Measurements from ENCODE around the gene INPP5E.

Gene INPP5E

GRCh38 chr9:136416427-136416826 is 23.2 kb downstream of the INPP5E start:
- no peak overlapping the region for H3K27ac ChIP-seq (ENCODE audit: low read depth, low read length, poor library complexity, severe bottlenecking)
- H3K4me1 ChIP-seq (ENCODE audit: insufficient read depth, low read length, severe bottlenecking), result peaks cover 9% of the 10 kb centered on the region
- peaks cover 90% of the 10 kb centered on the region for H3K36me3 ChIP-seq (ENCODE audit: insufficient read depth, low read length)
- H3K9ac ChIP-seq (ENCODE audit: low read length), result no peak overlapping the region
- no peaks in the 10 kb centered on the region for H3K9me3 ChIP-seq (ENCODE audit: low read length)
- no peaks in the 10 kb centered on the region for H4K20me1 ChIP-seq (ENCODE audit: insufficient read depth, low read length)
- H3K27me3 ChIP-seq (ENCODE audit: insufficient read depth, low read length), result no peaks in the 10 kb centered on the region
- no peak overlapping the region for H3K4me2 ChIP-seq (ENCODE audit: low read length)
- H3K79me2 ChIP-seq (ENCODE audit: insufficient read depth, low read length), result peaks cover 10% of the 10 kb centered on the region
- no peaks in the 10 kb centered on the region for H3K9me2 ChIP-seq (ENCODE audit: low read depth, low read length)
- H3F3A ChIP-seq (ENCODE audit: insufficient read depth, low read length), result no peaks in the 10 kb centered on the region
- H3K4me3 ChIP-seq (ENCODE audit: low read depth, low read length, poor library complexity, severe bottlenecking), result no peak overlapping the region
- no peak for TF ChIP-seq EZH2 (IDR thresholded peaks at IDR 0.05; ENCODE audit: borderline replicate concordance, low read length)
- TF ChIP-seq CTCF (IDR thresholded peaks at IDR 0.05; ENCODE audit: low read length), result no peak
- no peak overlapping the region for H2AFZ ChIP-seq (ENCODE audit: low read length)

- Histone ChIP-seq H4K20me1 (ENCODE audit: insufficient read depth, low read length) (no peaks in the 10 kb centered on the region), H3K9ac (ENCODE audit: low read length) (no peak overlapping the region), H3K9me2 (ENCODE audit: low read depth, low read length) (no peaks in the 10 kb centered on the region), H3K27ac (ENCODE audit: low read depth, low read length, poor library complexity, severe bottlenecking) (no peak overlapping the region), H3K4me2 (ENCODE audit: low read length) (no peak overlapping the region), H3K27me3 (ENCODE audit: insufficient read depth, low read length) (no peaks in the 10 kb centered on the region), H3K79me2 (ENCODE audit: insufficient read depth, low read length) (peaks cover 26% of the 10 kb centered on the region), H3K36me3 (ENCODE audit: insufficient read depth, low read length) (peaks cover 66% of the 10 kb centered on the region), H3K4me3 (ENCODE audit: low read depth, low read length, poor library complexity, severe bottlenecking) (no peak overlapping the region), H3K4me1 (ENCODE audit: insufficient read depth, low read length, severe bottlenecking) (peaks cover 31% of the 10 kb centered on the region), H3K9me3 (ENCODE audit: low read length) (no peaks in the 10 kb centered on the region), H3F3A (ENCODE audit: insufficient read depth, low read length) (no peaks in the 10 kb centered on the region), H2AFZ (ENCODE audit: low read length) (no peak overlapping the region)
- no peak for TF ChIP-seq EZH2 (IDR thresholded peaks at IDR 0.05; ENCODE audit: borderline replicate concordance, low read length)
- no peak for TF ChIP-seq CTCF (IDR thresholded peaks at IDR 0.05; ENCODE audit: low read length)
Observed at GRCh38 chr9:136412962-136413361, 26.7 kb downstream of the INPP5E start.

DNA sequence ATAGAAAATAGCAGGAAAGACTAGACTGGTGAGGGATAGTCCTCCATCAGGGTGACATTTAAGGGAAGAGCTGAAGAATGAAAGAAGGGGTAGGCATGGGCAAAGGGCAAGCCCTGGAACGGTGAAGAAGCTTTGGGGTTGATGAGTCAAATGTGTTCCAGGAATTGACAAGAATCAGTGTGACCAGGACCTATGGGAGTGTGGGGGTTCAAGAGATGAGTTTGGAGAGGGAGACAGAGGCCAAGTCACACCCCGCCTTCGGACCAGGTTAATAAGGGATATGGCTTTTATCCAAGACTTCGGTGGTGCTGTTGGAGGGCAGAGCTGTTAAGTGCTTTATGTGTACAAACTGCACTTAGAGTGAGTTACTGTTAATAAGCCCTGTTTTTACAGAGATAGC is 28.3 kb downstream of the INPP5E start:
- Histone ChIP-seq H3K27me3 (ENCODE audit: insufficient read depth, low read length) (no peaks in the 10 kb centered on the region), H3K9me3 (ENCODE audit: low read length) (no peaks in the 10 kb centered on the region), H3K4me3 (ENCODE audit: low read depth, low read length, poor library complexity, severe bottlenecking) (peak overlapping the region; percentile 100), H4K20me1 (ENCODE audit: insufficient read depth, low read length) (no peaks in the 10 kb centered on the region), H3K79me2 (ENCODE audit: insufficient read depth, low read length) (peaks cover 26% of the 10 kb centered on the region), H3K4me2 (ENCODE audit: low read length) (peak overlapping the region; percentile 100), H3F3A (ENCODE audit: insufficient read depth, low read length) (no peaks in the 10 kb centered on the region), H3K9ac (ENCODE audit: low read length) (peak overlapping the region; percentile 100), H3K27ac (ENCODE audit: low read depth, low read length, poor library complexity, severe bottlenecking) (no peak overlapping the region), H3K9me2 (ENCODE audit: low read depth, low read length) (no peaks in the 10 kb centered on the region), H3K36me3 (ENCODE audit: insufficient read depth, low read length) (peaks cover 67% of the 10 kb centered on the region), H3K4me1 (ENCODE audit: insufficient read depth, low read length, severe bottlenecking) (peaks cover 31% of the 10 kb centered on the region), H2AFZ (ENCODE audit: low read length) (no peak overlapping the region)
- no peak for TF ChIP-seq CTCF (IDR thresholded peaks at IDR 0.05; ENCODE audit: low read length)
- TF ChIP-seq EZH2 (IDR thresholded peaks at IDR 0.05; ENCODE audit: borderline replicate concordance, low read length), result no peak
